WERI-Rb-1 (cell line): ENCODE measurements around the gene ARL17A.
"Not testable (repeated sequence)": the region's sequence is repeated elsewhere in the genome, so short reads cannot be mapped to it uniquely, and the experiment has no call there.

ENCODE experiments used
- DNase-seq: peaks from one replicate; pipeline ENCODE4 v3.0.0-alpha.2; 2020
- H3K27ac ChIP-seq: fragments of 250-450 bp; sonication (Bioruptor Pico); 2 replicates; pipeline ENCODE4 v1.5.1; 2020; ENCODE audit warnings: mild to moderate bottlenecking, moderate library complexity
- H3K27me3 ChIP-seq: fragments of 250-450 bp; sonication (Bioruptor Pico); 2 replicates; pipeline ENCODE4 v1.5.1; 2021; ENCODE audit warnings: mild to moderate bottlenecking, low read depth, moderate library complexity; ENCODE audit not compliant: insufficient read depth, severe bottlenecking
- H3K36me3 ChIP-seq: fragments of 250-450 bp; sonication (Bioruptor Pico); 2 replicates; pipeline ENCODE4 v1.5.1; 2020; ENCODE audit warnings: mild to moderate bottlenecking, moderate library complexity
- H3K4me3 ChIP-seq: 2 replicates; pipeline ENCODE4 v1.5.1; 2011; ENCODE audit warnings: low read depth, mild to moderate bottlenecking, control low read depth, low read length
- H3K9me3 ChIP-seq: fragments of 250-450 bp; sonication (Bioruptor Pico); 2 replicates; pipeline ENCODE4 v1.5.1; 2021; ENCODE audit warnings: mild to moderate bottlenecking, moderate library complexity; ENCODE audit not compliant: severe bottlenecking

Gene ARL17A

DNA sequence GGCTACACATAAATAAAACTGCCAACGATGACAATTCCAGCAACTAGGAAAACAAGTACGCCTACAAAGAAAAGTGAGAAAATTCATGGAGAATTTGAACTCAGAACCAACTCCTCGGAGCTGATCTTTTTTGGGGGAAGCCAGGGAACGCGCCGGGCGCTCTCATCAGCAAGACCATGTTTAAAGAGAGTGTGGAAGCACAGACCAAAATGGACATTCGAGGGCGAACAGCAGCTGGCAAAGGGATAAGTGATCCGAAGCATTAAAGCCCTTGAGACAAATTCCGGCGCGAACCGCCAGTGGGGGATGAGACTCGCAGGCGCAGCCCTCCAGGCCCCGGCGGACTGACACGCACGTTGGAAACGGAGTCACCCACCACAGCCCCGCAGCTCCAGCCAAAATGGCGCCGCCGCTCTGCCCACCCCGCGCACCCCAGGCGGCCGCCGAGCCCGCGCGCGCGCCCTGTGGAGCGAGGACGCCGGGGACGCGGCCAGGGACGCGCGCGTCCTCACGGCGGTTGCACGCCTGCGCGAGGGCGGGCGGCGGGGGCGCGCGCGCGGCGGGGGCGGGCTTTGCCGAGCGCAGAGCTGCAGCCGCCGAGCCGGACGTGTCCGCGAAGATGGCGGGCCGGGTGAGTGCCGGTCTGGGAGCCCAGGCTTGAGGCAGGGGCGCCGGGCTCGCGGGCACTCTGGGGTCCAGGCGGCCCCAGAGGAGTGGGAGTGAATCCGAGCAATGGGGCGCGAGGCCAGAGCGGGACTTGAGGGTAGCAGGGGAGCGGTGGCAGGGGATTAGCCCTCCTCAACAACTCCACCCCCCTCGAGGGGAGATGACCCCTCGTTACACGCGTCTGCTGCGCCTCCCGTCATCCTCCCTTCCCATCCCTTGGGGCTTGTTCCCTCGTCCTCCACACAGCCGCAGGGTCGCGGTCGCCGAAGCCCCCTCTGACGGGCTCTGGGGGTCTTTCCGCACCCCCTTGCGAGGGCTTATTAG, 11.0 kb upstream of the ARL17A start, which contains the start of gene NSF:
Gene NSF, plus strand, starts transcription at position 513 of the 990 bp plus-strand sequence. Its CDS starts 107 bp downstream, at position 620.
- not testable (repeated sequence) for H3K27ac ChIP-seq, H3K27me3 ChIP-seq, H3K36me3 ChIP-seq, H3K9me3 ChIP-seq, H3K4me3 ChIP-seq, DNase-seq

DNA sequence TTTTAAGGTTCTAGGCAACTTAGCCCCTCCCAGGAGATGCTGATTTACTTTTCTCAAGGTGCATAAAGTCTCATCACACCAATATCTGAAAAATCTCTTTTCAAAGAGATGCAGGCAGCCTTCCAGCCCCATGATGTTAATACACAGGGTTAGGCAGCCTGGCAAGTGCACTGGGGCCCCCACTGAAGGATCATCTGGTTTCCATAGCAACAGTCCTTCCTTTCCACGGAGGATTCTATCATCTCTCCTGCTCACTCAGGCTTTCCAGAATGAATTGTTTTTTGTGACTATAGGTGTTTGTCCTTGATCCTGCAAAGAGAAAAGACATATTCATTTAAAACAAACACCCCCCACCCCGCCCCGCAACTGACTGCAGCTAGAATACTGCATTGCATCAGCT, 6.0 kb upstream of the ARL17A start:
- not testable (repeated sequence) for H3K27ac ChIP-seq, H3K9me3 ChIP-seq, H3K36me3 ChIP-seq, DNase-seq, H3K4me3 ChIP-seq, H3K27me3 ChIP-seq

DNA sequence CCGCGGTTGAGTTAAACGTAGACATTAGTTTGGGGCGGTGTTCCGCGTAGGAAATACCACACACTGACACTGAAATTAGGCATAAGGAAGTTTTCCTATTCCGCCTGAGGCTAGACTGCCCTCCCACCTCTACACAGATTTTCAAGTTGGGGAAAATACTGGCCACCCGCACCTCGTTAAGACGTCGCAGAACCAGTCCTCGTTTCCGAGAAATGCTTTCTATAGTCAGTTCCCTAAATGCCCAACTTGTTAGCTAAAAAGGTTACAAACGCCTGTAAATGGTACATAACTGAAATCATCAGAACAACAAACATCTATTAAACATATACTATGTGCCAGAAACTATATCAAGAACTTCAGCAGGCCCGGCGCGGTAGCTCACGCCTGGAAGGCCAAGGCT, 591 bp upstream of the ARL17A start:
- not testable (repeated sequence) for H3K27me3 ChIP-seq, H3K36me3 ChIP-seq, H3K4me3 ChIP-seq, DNase-seq, H3K27ac ChIP-seq, H3K9me3 ChIP-seq

DNA sequence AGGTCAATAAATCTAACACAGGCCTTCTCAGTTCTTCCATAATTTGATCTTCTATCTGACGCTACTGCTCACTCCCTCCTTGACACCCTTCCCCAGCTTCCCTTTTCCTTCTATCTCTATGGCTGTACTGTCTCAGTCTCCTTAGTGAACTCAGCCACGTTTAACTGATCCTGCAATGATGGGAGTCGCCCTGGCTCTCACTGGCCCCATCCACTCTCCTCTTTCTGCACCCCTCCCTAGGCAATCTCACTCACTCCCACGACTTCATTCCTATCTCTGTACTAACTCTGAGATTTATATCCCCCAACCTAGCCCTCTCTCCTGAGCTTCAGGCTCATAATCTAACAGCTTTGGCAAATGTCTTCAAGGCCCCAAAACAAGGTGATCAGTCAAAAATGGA, 7.7 kb downstream of the ARL17A start:
- H3K27me3 ChIP-seq, DNase-seq: not testable (repeated sequence)

DNA sequence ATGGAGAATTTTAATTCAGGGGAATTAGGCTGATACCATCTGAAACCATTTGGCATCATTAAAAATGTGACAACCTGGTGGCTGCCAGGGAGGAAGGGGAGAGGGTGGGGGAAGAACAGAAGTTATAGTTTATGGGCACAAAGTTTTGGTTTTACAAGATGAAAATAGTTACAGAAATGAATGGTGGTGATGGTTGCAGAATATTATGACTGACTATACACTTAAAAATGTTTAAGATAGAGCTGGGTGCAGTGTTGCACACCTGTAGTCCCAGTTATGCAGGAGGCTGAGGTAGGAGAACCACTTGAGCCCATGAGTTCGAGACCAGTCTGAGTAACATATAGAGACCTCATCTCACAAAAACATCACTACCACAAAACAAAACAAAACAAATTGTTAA, 12.5 kb downstream of the ARL17A start:
- DNase-seq, H3K36me3 ChIP-seq, H3K4me3 ChIP-seq, H3K27ac ChIP-seq, H3K9me3 ChIP-seq, H3K27me3 ChIP-seq: not testable (repeated sequence)

More for the DNA sequence above, 7.7 kb downstream of the ARL17A start:
- not testable (repeated sequence) for H3K27ac ChIP-seq, H3K36me3 ChIP-seq, H3K9me3 ChIP-seq, H3K4me3 ChIP-seq

DNA sequence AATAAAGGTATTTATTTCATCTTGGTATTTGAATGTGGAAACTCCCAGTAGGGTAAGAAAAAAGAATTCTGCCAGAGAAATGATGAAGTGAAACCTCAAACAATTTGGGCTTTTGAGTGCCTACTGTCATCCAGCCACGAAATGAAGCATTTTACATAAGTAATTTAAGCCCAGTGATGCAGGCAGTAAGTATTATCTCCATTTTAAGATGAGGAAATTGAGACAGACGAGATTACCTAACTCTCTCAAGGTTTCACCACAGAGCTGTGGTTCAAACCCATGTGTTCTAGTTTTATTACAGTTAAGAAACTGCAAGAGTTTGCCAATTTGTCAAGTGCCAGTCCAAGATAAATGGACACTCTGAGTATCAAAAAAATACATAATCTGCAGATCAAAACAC, 13.2 kb downstream of the ARL17A start:
- not testable (repeated sequence) for H3K9me3 ChIP-seq, DNase-seq, H3K27ac ChIP-seq, H3K27me3 ChIP-seq, H3K4me3 ChIP-seq, H3K36me3 ChIP-seq

DNA sequence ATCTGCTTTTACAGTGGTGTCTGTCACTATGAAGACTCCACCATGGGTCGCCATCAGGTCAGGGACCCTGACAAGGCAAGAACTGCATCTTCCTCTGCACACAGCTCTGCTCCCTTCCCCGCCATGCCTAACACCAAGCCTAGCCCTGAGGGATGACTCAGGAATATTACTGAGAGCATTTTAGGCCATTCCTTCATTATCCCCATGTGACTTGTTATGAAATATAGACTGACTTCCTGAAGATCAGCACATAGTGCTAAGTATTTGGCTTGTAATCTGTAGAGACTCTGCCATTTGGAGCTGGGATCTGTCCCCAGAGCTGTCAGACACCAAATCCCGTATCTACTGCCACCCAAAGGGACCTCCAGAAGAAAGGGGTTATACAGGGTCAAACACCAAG, 19.4 kb downstream of the ARL17A start:
- H3K36me3 ChIP-seq, result not testable (repeated sequence)

DNA sequence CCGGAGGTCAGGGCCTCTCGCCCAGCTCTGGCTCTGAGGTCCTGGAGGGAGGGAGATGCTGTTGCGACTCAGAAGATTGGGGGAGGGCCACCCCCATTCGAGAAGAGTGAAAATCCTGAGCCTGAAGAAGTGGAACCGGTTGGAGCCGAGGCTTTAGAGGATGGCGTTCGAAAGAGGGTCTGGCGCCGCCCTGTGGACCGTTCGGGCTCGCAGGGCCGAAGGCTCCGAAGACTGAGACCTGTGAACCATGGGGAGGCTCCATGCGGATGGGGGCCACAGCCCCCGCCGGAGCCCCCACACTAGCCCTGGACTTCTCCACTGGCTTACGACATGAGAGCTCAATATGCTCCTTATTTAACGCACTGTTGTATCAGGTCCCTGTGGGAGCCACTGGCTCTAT, 20.3 kb downstream of the ARL17A start:
- not testable (repeated sequence) for H3K9me3 ChIP-seq, H3K27me3 ChIP-seq, H3K4me3 ChIP-seq, DNase-seq, H3K36me3 ChIP-seq, H3K27ac ChIP-seq

More for the DNA sequence above, 19.4 kb downstream of the ARL17A start:
- H3K27me3 ChIP-seq, H3K9me3 ChIP-seq, DNase-seq, H3K4me3 ChIP-seq, H3K27ac ChIP-seq: not testable (repeated sequence)

DNA sequence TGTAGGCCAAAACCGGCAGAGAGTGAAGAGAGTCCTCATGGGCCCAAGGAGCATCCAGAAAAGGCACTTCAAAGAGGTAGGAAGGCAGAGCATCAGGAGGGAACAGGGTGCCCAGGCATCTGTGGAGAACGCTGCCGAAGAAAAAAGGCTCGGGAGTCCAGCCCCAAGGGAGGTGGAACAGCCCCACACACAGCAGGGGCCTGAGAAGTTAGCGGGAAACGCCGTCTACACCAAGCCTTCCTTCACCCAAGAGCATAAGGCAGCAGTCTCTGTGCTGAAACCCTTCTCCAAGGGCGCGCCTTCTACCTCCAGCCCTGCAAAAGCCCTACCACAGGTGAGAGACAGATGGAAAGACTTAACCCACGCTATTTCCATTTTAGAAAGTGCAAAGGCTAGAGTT, 30.9 kb downstream of the ARL17A start:
- not testable (repeated sequence) for H3K36me3 ChIP-seq, H3K27ac ChIP-seq, H3K9me3 ChIP-seq, H3K27me3 ChIP-seq, H3K4me3 ChIP-seq
- DNase-seq, result peak; percentile 6

DNA sequence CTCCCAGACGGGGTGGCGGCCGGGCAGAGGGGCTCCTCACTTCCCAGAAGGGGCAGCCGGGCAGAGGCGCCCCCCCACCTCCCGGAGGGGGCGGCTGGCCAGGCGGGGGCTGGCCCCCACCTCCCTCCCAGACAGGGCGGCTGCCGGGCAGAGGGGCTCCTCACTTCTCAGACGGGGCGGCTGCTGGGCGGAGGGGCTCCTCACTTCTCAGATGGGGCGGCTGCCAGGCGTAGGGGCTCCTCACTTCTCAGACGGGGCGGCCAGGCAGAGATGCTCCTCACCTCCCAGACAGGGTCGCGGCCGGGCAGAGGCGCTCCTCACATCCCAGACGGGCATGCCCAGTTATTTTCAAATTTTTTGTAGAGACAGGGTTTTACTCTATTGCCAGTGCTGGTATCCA, 44.8 kb downstream of the ARL17A start:
- not testable (repeated sequence) for H3K27ac ChIP-seq, H3K36me3 ChIP-seq, H3K27me3 ChIP-seq, H3K9me3 ChIP-seq, H3K4me3 ChIP-seq
- peak; percentile 6 for DNase-seq

DNA sequence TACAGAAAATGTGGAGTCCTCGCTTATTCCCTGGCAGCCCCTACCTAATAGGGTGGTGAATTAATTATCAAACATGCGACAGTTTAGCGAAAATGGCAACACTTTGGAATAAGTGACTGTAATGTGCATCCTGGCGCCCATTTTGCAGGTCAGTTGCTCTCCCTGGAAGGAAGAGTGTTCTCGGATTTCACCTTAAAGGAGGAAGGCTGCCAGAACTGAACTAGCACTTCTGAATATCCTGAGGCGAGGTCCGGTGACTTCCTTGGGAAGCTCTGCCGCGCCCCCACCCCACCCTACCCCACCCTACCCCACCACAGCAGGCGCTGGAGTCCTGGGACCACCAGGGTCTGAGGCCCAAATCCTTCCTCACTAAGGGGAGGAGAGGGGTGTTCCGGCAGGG, 67.3 kb downstream of the ARL17A start, which contains the start of gene LRRC37A2:
Gene LRRC37A2, plus strand, starts transcription at position 301 of the 400 bp plus-strand sequence. CDS start 245 bp downstream, outside the sequence.
- H3K36me3 ChIP-seq, H3K27me3 ChIP-seq, H3K9me3 ChIP-seq, DNase-seq, H3K4me3 ChIP-seq, H3K27ac ChIP-seq: not testable (repeated sequence)

DNA sequence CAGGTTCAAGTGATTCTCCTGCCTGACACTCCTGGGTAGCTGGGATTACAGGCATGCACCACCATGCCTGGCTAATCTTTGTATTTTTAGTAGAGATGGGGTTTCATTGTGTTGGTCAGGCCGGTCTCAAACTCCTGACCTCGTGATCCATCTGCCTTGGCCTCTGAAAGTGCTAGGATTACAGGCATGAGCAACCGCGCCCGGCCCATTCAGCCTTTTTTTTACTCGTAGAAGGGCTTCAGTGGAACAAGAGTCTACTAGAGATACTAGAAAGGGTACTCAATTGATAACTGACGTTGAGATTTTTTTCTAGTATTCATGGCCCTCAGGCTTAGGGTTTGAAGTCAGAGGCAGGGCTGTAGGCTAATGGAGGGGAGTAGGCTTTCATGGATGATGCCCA, 73.6 kb downstream of the ARL17A start:
- not testable (repeated sequence) for H3K27ac ChIP-seq, H3K9me3 ChIP-seq, H3K36me3 ChIP-seq, DNase-seq, H3K4me3 ChIP-seq, H3K27me3 ChIP-seq

DNA sequence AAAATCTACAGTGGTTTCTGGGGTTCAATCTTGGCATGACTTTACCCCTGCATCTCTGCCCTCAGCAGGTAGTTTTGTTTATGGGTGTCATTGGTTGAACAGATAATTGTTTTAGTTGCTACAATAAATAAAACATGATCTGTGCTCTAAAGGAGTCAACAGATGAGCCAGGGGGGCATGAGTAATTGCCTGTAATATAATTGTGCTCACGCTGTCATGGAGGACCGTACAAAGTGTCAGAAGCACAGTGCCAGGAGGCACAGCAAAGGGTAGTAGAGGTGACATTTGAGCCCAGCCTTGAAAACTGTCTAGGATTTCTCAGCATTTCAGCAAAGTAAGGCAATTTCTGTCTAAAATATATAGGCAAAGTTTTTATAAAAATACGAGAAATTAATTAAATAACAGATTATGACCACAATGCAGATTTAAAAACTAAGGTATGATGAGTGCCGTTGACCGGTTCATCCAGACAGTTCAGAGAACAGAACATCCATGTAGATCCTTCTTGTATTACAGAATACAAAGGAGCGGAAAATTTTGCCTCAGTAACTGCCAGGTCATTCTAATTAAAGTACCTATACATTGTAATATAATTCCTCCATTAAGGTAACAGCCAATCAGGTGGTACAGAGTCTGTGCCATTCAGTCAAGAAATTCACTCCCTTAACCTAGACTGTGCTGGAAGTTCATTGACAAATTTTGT, 79.9 kb downstream of the ARL17A start:
- not testable (repeated sequence) for H3K27me3 ChIP-seq, H3K27ac ChIP-seq, H3K9me3 ChIP-seq, DNase-seq, H3K4me3 ChIP-seq, H3K36me3 ChIP-seq

DNA sequence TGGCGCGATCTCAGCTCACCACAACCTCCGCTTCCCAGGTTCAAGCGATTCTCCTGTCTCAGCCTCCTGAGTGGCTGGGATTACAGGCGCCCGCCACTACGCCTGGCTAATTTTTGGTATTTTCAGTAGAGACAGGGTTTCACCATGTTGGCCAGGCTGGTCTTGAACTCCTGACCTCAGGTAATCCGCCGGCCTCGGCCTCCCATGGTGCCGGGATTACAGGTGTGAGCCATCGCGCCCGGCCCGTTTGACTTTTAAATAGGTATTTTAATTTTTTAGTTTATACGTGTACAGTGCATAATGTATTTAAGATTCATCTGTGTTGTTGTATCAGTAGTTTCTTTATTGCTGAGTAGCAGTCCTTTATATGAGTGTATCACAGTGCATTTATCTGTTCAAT, 87.5 kb downstream of the ARL17A start:
- not testable (repeated sequence) for H3K4me3 ChIP-seq, H3K27me3 ChIP-seq, H3K9me3 ChIP-seq, DNase-seq, H3K36me3 ChIP-seq, H3K27ac ChIP-seq
